ENCODE measurements around the gene TMEM116. TPM values are rescaled to one million over a fixed set of nuclear protein-coding genes. Genes with fewer than 3 reads are reported as not detected.

Gene TMEM116
- total and polyA plus RNA-seq, 7 donors: 3.0 to 16.6 (median 7.5) TPM

DNA sequence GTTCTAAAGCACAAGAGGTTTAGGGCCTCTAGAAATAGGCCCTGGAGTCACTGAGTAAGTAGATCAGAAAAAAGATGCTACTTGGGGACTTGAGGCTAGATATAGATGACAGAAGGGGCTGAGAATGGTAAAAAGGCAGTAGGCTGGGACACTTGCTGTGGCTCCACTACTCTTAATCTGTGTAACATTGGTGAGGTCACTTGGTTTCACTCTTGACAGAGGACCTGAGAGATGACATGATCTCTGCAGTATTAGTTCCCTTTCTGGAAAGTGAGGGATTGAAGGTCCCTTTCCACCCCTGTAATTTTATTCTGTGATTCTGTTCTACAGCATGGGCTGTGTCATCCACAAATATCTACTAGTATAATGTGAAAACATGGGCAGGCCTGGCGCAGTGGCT lies 131.2 kb downstream of the TMEM116 start:
- peaks cover 19 to 90% (median 53%) of the 10 kb centered on the region in 4 donors for H3K36me3 ChIP-seq
- H3K27me3 ChIP-seq: no peaks in the 10 kb centered on the region
- no peak overlapping the region for H3K4me3 ChIP-seq
- TF ChIP-seq POLR2AphosphoS5 (IDR thresholded peaks at IDR 0.05): no peak
- TF ChIP-seq EP300 (IDR thresholded peaks at IDR 0.05): no peak
- TF ChIP-seq POLR2A (IDR thresholded peaks at IDR 0.05): no peak
- TF ChIP-seq, protein P1, sequence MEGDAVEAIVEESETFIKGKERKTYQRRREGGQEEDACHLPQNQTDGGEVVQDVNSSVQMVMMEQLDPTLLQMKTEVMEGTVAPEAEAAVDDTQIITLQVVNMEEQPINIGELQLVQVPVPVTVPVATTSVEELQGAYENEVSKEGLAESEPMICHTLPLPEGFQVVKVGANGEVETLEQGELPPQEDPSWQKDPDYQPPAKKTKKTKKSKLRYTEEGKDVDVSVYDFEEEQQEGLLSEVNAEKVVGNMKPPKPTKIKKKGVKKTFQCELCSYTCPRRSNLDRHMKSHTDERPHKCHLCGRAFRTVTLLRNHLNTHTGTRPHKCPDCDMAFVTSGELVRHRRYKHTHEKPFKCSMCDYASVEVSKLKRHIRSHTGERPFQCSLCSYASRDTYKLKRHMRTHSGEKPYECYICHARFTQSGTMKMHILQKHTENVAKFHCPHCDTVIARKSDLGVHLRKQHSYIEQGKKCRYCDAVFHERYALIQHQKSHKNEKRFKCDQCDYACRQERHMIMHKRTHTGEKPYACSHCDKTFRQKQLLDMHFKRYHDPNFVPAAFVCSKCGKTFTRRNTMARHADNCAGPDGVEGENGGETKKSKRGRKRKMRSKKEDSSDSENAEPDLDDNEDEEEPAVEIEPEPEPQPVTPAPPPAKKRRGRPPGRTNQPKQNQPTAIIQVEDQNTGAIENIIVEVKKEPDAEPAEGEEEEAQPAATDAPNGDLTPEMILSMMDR (IDR thresholded peaks at IDR 0.05): no peak
- no peaks in the 10 kb centered on the region for H3K4me1 ChIP-seq
- WGBS, 2 donors: 100% methylated on average over 1 of the region's 1 CpG
- no peak for DNase-seq
- intact Hi-C loops (cut with DNase I): no loop called here
- no peak overlapping the region for H3K27ac ChIP-seq
- no peaks in the 10 kb centered on the region for H3K9me3 ChIP-seq

Small RNAs within 50 kb of the gene (small RNA-seq; reads per million reads assigned to genes)
- gene AC004024.1 (0 reads per million in 3 donors), gene MIR3657 (0 reads per million in 3 donors)

Other genes with a start within 250 kb of the TMEM116 start
- gene ALDH2, start 246.2 kb downstream of the TMEM116 start, total RNA-seq: 100 to 1,000 TPM; 112 to 132 (median 126) TPM
- 100 to 1,000 TPM; 195 to 348 (median 225) TPM for gene ALDH2, start 246.2 kb downstream of the TMEM116 start, polyA plus RNA-seq
- gene MAPKAPK5, start 170.9 kb downstream of the TMEM116 start, total RNA-seq: 10 to 100 TPM; 25.7 to 48.2 (median 36.8) TPM
- 10 to 100 TPM; 32.9 to 47.4 (median 46.0) TPM for gene MAPKAPK5, start 170.9 kb downstream of the TMEM116 start, polyA plus RNA-seq
- 10 to 100 TPM; 43.0 to 74.4 (median 54.3) TPM for gene ERP29, start 261 bp upstream of the TMEM116 start, total RNA-seq
- gene ERP29, start 261 bp upstream of the TMEM116 start, polyA plus RNA-seq: 100 to 1,000 TPM in 1 of 3 donors, 10 to 100 TPM in 2; 68.0 to 217 (median 95.5) TPM
- gene NAA25, start 95.6 kb upstream of the TMEM116 start, total RNA-seq: 10 to 100 TPM; 21.6 to 26.6 (median 22.5) TPM
- gene NAA25, start 95.6 kb upstream of the TMEM116 start, polyA plus RNA-seq: 1 to 10 TPM in 2 of 3 donors, under 1 TPM in 1; 0.60 to 6.5 (median 1.6) TPM
- gene TRAFD1, start 112.4 kb upstream of the TMEM116 start, total RNA-seq: 10 to 100 TPM; 42.1 to 90.8 (median 74.7) TPM
- 10 to 100 TPM; 17.4 to 42.1 (median 17.6) TPM for gene TRAFD1, start 112.4 kb upstream of the TMEM116 start, polyA plus RNA-seq

Measured in sigmoid colon (tissue), 7 donors.